Smooth muscle cell (in vitro differentiated cells): Measurements from ENCODE around the gene OXTR. TPM values are rescaled to one million over a fixed set of nuclear protein-coding genes. Genes with fewer than 3 reads are reported as not detected.

Experiments used
- DNase-seq: peaks from one replicate; lab custom pipeline; 2025; ENCODE audit not compliant: unreplicated experiment; lab: John Stamatoyannopoulos, UW
- H2AFZ ChIP-seq: fragments of 200-600 bp; sonication (generic); 2 replicates; pipeline ENCODE4 v1.6.0; 2016; ENCODE audit warnings: antibody characterized with exemption, low read depth, mild to moderate bottlenecking
- H3F3A ChIP-seq: fragments of 200-600 bp; sonication (generic); 2 replicates; pipeline ENCODE4 v1.6.0; 2017; ENCODE audit warnings: antibody characterized with exemption, low read depth
- H3K27ac ChIP-seq: fragments of 200-600 bp; sonication (generic); 2 replicates; pipeline ENCODE4 v1.5.1; 2016; ENCODE audit warnings: low read depth, mild to moderate bottlenecking
- H3K27me3 ChIP-seq: fragments of 200-600 bp; sonication (generic); 2 replicates; pipeline ENCODE4 v1.6.1; 2016; ENCODE audit warnings: low read depth, mild to moderate bottlenecking
- H3K36me3 ChIP-seq: fragments of 200-600 bp; sonication (generic); 2 replicates; pipeline ENCODE4 v1.5.1; 2016; ENCODE audit warnings: low read depth
- H3K4me1 ChIP-seq: fragments of 200-600 bp; sonication (generic); 2 replicates; pipeline ENCODE4 v1.5.1; 2016; ENCODE audit warnings: low read depth
- H3K4me2 ChIP-seq: fragments of 200-600 bp; sonication (generic); 2 replicates; pipeline ENCODE4 v1.6.0; 2016; ENCODE audit warnings: mild to moderate bottlenecking
- H3K4me3 ChIP-seq: fragments of 200-600 bp; sonication (generic); 2 replicates; pipeline ENCODE4 v1.5.1; 2016; ENCODE audit warnings: mild to moderate bottlenecking
- H3K79me2 ChIP-seq: fragments of 200-600 bp; sonication (generic); 2 replicates; pipeline ENCODE4 v1.6.0; 2016; ENCODE audit warnings: low read depth, mild to moderate bottlenecking
- H3K9ac ChIP-seq: fragments of 200-600 bp; sonication (generic); 2 replicates; pipeline ENCODE4 v1.6.0; 2016; ENCODE audit warnings: low read depth
- H3K9me3 ChIP-seq: fragments of 200-600 bp; sonication (generic); replicated peaks from 2 replicates; pipeline ENCODE4 v1.5.1; 2016; ENCODE audit warnings: low read depth
- H4K20me1 ChIP-seq: fragments of 200-600 bp; sonication (generic); 2 replicates; pipeline ENCODE4 v1.6.0; 2016; ENCODE audit warnings: low read depth
- CTCF ChIP-seq: fragments of 200-600 bp; sonication (generic); IDR thresholded peaks from 2 replicates; pipeline ENCODE4 v1.5.1; 2017; ENCODE audit warnings: borderline replicate concordance, mild to moderate bottlenecking, antibody characterized with exemption; ENCODE audit not compliant: insufficient read depth, poor library complexity, severe bottlenecking
- WGBS: methylation state at CpG from one replicate; pipeline ENCODE4 v1.1.7; 2016; ENCODE audit warnings: low lambda C conversion rate; 5-methylcytosine and 5-hydroxymethylcytosine counted together
- polyA plus RNA-seq: library from polyadenylated mRNA; unstranded; fragments of >200 nt; fragmentation: Nextera tagmentation; extraction: Ambion mirVana; gene quantifications from 2 replicates; pipeline ENCODE4 v1.2.1, GENCODE V29; 2016
- total RNA-seq: library from RNA; depleted of rRNA; stranded (reverse); fragments of >200 nt; gene quantifications from 2 replicates; pipeline ENCODE4 v1.2.3, GENCODE V29; 2014

OXTR gene
- total and polyA plus RNA-seq, 2 experiments from 2014 or later, result 0.54 to 1.1 TPM

- H3K4me3 ChIP-seq, result no peak overlapping the region
- no peak overlapping the region for H3K4me2 ChIP-seq
These were observed 41.1 kb upstream of the OXTR start for GRCh38 chr3:8810561-8810960.

GRCh38 chr3:8805774-8806173 is 36.4 kb upstream of the OXTR start:
- H2AFZ ChIP-seq, result no peak overlapping the region
- H3K36me3 ChIP-seq, result no peaks in the 10 kb centered on the region
- 96% methylated on average over 2 of the region's 2 CpGs for WGBS
- H3F3A ChIP-seq, result no peaks in the 10 kb centered on the region
- H3K9me3 ChIP-seq, result no peaks in the 10 kb centered on the region
- H3K4me3 ChIP-seq, result no peak overlapping the region
- TF ChIP-seq CTCF, result no peak
- H3K27me3 ChIP-seq, result no peaks in the 10 kb centered on the region
- no peaks in the 10 kb centered on the region for H3K4me1 ChIP-seq
- no peaks in the 10 kb centered on the region for H4K20me1 ChIP-seq
- no peak overlapping the region for H3K9ac ChIP-seq
- H3K27ac ChIP-seq, result no peak overlapping the region
- no peak for DNase-seq
- no peaks in the 10 kb centered on the region for H3K79me2 ChIP-seq
- H3K4me2 ChIP-seq, result no peak overlapping the region

More at GRCh38 chr3:8810561-8810960, 41.1 kb upstream of the OXTR start:
- Histone ChIP-seq H3K27ac (no peak overlapping the region), H3K9me3 (no peaks in the 10 kb centered on the region), H4K20me1 (no peaks in the 10 kb centered on the region), H3K79me2 (no peaks in the 10 kb centered on the region), H3K9ac (no peak overlapping the region), H3K36me3 (no peaks in the 10 kb centered on the region), H3F3A (no peaks in the 10 kb centered on the region), H3K27me3 (no peaks in the 10 kb centered on the region), H2AFZ (no peak overlapping the region), H3K4me1 (no peaks in the 10 kb centered on the region)
- no peak for TF ChIP-seq CTCF
- no peak for DNase-seq
- WGBS, result 90% methylated on average over 2 of the region's 2 CpGs

GRCh38 chr3:8802256-8802655 is 32.8 kb upstream of the OXTR start:
- Histone ChIP-seq H4K20me1 (no peaks in the 10 kb centered on the region), H3K4me3 (no peak overlapping the region), H3F3A (no peaks in the 10 kb centered on the region), H3K27ac (no peak overlapping the region), H3K9me3 (no peaks in the 10 kb centered on the region), H3K79me2 (no peaks in the 10 kb centered on the region), H3K9ac (no peak overlapping the region), H3K4me2 (no peak overlapping the region), H3K36me3 (no peaks in the 10 kb centered on the region), H3K27me3 (no peaks in the 10 kb centered on the region), H2AFZ (no peak overlapping the region), H3K4me1 (no peaks in the 10 kb centered on the region)
- DNase-seq, result no peak
- WGBS, result 85% methylated on average over 3 of the region's 3 CpGs
- no peak for TF ChIP-seq CTCF

- H2AFZ ChIP-seq, result no peak overlapping the region
- no peak for TF ChIP-seq CTCF
- H3K36me3 ChIP-seq, result no peaks in the 10 kb centered on the region
- H3K27ac ChIP-seq, result no peak overlapping the region
- no peaks in the 10 kb centered on the region for H4K20me1 ChIP-seq
- no peak overlapping the region for H3K4me2 ChIP-seq
- H3K27me3 ChIP-seq, result no peaks in the 10 kb centered on the region
- WGBS, result 60% methylated on average over 3 of the region's 3 CpGs
- no peak overlapping the region for H3K9ac ChIP-seq
- no peak for DNase-seq
- H3K4me3 ChIP-seq, result no peak overlapping the region
- H3K79me2 ChIP-seq, result no peaks in the 10 kb centered on the region
- no peaks in the 10 kb centered on the region for H3K9me3 ChIP-seq
- H3F3A ChIP-seq, result no peaks in the 10 kb centered on the region
- no peaks in the 10 kb centered on the region for H3K4me1 ChIP-seq
These were observed 30.6 kb upstream of the OXTR start for GRCh38 chr3:8800016-8800415.
